ENCODE measurements around the gene SPATA3. TPM values are rescaled to one million over a fixed set of nuclear protein-coding genes. Genes with fewer than 3 reads are reported as not detected.

The SPATA3 gene
- total and polyA plus RNA-seq, 2 of the 13 experiments (the other 11 are each of a cell fraction or from before 2014, with no cell fraction given) = not detected

DNA sequence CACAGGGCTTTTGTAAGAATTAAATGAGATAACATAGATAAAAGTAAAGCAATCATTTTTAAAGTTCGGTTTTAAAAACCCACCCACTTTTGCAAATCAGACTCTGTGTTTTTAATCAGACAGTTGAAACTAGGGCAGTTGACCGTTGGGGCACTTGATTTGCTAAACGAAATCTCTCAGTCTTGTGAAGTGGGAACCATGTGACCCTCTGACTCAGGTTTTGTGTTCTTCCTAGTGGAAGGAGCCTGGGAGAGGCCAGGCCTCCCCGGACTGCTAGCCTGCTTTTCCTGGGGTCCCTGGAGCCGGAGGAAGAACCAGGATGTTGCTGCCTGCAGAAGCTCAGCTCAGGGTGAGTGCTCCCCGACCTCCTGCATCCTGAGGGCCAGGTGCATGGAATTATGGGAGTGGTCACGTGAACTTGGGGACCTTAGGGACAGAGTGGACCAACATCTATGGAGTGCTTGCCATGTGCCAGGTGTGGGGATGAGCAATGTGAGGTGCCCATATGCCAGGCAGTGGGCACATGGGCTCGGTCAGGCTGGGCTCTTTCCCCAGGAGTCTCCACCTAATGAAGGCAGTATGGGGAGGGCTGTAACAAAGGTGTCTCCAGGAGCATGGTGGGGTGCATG is 45.3 kb downstream of the SPATA3 start (continued):
- TF ChIP-seq, protein P1, sequence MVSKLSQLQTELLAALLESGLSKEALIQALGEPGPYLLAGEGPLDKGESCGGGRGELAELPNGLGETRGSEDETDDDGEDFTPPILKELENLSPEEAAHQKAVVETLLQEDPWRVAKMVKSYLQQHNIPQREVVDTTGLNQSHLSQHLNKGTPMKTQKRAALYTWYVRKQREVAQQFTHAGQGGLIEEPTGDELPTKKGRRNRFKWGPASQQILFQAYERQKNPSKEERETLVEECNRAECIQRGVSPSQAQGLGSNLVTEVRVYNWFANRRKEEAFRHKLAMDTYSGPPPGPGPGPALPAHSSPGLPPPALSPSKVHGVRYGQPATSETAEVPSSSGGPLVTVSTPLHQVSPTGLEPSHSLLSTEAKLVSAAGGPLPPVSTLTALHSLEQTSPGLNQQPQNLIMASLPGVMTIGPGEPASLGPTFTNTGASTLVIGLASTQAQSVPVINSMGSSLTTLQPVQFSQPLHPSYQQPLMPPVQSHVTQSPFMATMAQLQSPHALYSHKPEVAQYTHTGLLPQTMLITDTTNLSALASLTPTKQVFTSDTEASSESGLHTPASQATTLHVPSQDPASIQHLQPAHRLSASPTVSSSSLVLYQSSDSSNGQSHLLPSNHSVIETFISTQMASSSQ (IDR thresholded peaks at IDR 0.05; ENCODE audit: low read depth) = no peak
- TF ChIP-seq, protein P1 (CRISPR knock-in tag; IDR thresholded peaks at IDR 0.05; ENCODE audit: borderline replicate concordance) = no peak
- TF ChIP-seq ZNF282 (IDR thresholded peaks at IDR 0.05; ENCODE audit: partially characterized antibody) = no peak
- TF ChIP-seq ZNF687 (CRISPR knock-in tag; IDR thresholded peaks at IDR 0.05) = peak; percentile 66
- TF ChIP-seq EZH2 (conservative IDR thresholded peaks at IDR 0.05; ENCODE audit: low read depth, low read length) = no peak
- TF ChIP-seq POLR2AphosphoS5 (IDR thresholded peaks at IDR 0.05; ENCODE audit: low read depth, low read length) = peak; percentile 40; the same call in 1 of the 2 replicates
- TF ChIP-seq, protein P2, sequence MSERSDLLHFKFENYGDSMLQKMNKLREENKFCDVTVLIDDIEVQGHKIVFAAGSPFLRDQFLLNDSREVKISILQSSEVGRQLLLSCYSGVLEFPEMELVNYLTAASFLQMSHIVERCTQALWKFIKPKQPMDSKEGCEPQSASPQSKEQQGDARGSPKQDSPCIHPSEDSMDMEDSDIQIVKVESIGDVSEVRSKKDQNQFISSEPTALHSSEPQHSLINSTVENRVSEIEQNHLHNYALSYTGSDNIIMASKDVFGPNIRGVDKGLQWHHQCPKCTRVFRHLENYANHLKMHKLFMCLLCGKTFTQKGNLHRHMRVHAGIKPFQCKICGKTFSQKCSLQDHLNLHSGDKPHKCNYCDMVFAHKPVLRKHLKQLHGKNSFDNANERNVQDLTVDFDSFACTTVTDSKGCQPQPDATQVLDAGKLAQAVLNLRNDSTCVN (CRISPR knock-in tag; IDR thresholded peaks at IDR 0.05; ENCODE audit: borderline replicate concordance) = no peak
- no peak for TF ChIP-seq IKZF5 (CRISPR knock-in tag; IDR thresholded peaks at IDR 0.05)
- no peak for TF ChIP-seq ZNF503 (CRISPR knock-in tag; IDR thresholded peaks at IDR 0.05)
- TF ChIP-seq PAXIP1 (CRISPR knock-in tag; conservative IDR thresholded peaks at IDR 0.05) = no peak
- 0 out of 2 replicates have a peak, but pooled peaks have one; percentile 38 for TF ChIP-seq ZNF143 (CRISPR knock-in tag; IDR thresholded peaks at IDR 0.05)
